Osteoblast (primary cell): Measurements from ENCODE around the gene DYNC2H1. TPM values are rescaled to one million over a fixed set of nuclear protein-coding genes. Genes with fewer than 3 reads are reported as not detected.

ENCODE experiments used
- DNase-seq: peaks from one replicate; pipeline ENCODE4 v3.0.0; 2011; ENCODE audit warnings: low spot score, mixed read lengths; ENCODE audit not compliant: insufficient read length; ENCODE audit errors: missing footprints
- H2AFZ ChIP-seq: 2 replicates; pipeline ENCODE4 v1.6.0; 2011; ENCODE audit warnings: mild to moderate bottlenecking, low read length
- H3K27ac ChIP-seq: 2 replicates; pipeline ENCODE4 v1.5.1; 2011; ENCODE audit warnings: mild to moderate bottlenecking, low read depth, low read length, moderate library complexity
- H3K27me3 ChIP-seq: 2 replicates; pipeline ENCODE4 v1.6.0; 2012; ENCODE audit warnings: mild to moderate bottlenecking, control low read depth, inconsistent platforms, low read length, moderate library complexity; ENCODE audit not compliant: insufficient read depth
- H3K36me3 ChIP-seq: 2 replicates; pipeline ENCODE4 v1.5.1; 2011; ENCODE audit warnings: mild to moderate bottlenecking, low read length, control low read depth, moderate library complexity; ENCODE audit not compliant: insufficient read depth
- H3K4me1 ChIP-seq: 2 replicates; pipeline ENCODE4 v1.5.1; 2011; ENCODE audit warnings: mild to moderate bottlenecking, low read length, control low read depth, moderate library complexity; ENCODE audit not compliant: insufficient read depth
- H3K4me2 ChIP-seq: 2 replicates; pipeline ENCODE4 v1.6.0; 2011; ENCODE audit warnings: mild to moderate bottlenecking, low read length; ENCODE audit not compliant: insufficient read depth
- H3K4me3 ChIP-seq: fragments of 200-600 bp; sonication (generic); 3 replicates; pipeline ENCODE4 v1.5.1; 2012; ENCODE audit warnings: mild to moderate bottlenecking, low read length, inconsistent platforms; ENCODE audit not compliant: insufficient read depth
- H3K79me2 ChIP-seq: 2 replicates; pipeline ENCODE4 v1.6.0; 2012; ENCODE audit warnings: mild to moderate bottlenecking, low read length, control low read depth, inconsistent platforms; ENCODE audit not compliant: insufficient read depth
- H3K9me3 ChIP-seq: 2 replicates; pipeline ENCODE4 v1.5.1; 2011; ENCODE audit warnings: low read depth, low read length, control low read depth
- H4K20me1 ChIP-seq: 2 replicates; pipeline ENCODE4 v1.6.0; 2012; ENCODE audit warnings: mild to moderate bottlenecking, low read length, control low read depth; ENCODE audit not compliant: insufficient read depth
- small RNA-seq: library from RNA; depleted of rRNA; stranded (forward); fragments of <200 nt; gene quantifications from one replicate; pipeline ENCODE3, GENCODE V24; 2012
- total RNA-seq: library from RNA; depleted of rRNA; stranded (reverse); fragments of >200 nt; gene quantifications from 2 replicates; pipeline ENCODE4 v1.2.3, GENCODE V29; 2012
- TF ChIP-seq, protein P1 (sequence below): IDR thresholded peaks from 2 replicates; pipeline ENCODE4 v1.5.1; 2011; ENCODE audit warnings: mild to moderate bottlenecking, low read depth, low read length, moderate library complexity; ENCODE audit errors: extremely low read depth

Gene DYNC2H1
- total RNA-seq, 1 donor = 82.2 TPM

DNA sequence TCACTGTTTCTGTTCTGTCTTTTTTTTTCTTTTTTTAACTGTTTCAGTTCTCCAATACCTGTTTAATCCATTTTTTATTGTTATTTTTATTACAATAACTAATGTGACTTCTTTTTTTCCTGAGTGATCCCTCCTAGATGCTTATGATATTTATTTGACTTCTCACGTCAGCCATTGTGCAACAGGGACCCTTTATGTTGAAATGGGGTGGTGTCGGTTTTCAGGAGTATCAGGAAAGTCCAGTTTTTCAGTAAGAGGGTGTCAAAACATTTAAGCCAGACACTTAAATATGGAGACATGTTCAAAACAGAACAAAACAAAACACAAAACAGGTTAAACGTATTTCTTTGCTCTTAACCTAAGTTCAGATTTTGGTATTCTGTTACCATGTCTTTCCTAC lies 418.8 kb downstream of the DYNC2H1 start:
- Histone ChIP-seq H4K20me1 (no peaks in the 10 kb centered on the region), H3K79me2 (no peaks in the 10 kb centered on the region), H2AFZ (no peak overlapping the region), H3K36me3 (no peaks in the 10 kb centered on the region), H3K4me2 (no peak overlapping the region), H3K4me1 (peaks cover 57% of the 10 kb centered on the region), H3K27ac (no peak overlapping the region), H3K27me3 (no peaks in the 10 kb centered on the region), H3K9me3 (no peaks in the 10 kb centered on the region), H3K4me3 (no peak overlapping the region)
- TF ChIP-seq, protein P1, sequence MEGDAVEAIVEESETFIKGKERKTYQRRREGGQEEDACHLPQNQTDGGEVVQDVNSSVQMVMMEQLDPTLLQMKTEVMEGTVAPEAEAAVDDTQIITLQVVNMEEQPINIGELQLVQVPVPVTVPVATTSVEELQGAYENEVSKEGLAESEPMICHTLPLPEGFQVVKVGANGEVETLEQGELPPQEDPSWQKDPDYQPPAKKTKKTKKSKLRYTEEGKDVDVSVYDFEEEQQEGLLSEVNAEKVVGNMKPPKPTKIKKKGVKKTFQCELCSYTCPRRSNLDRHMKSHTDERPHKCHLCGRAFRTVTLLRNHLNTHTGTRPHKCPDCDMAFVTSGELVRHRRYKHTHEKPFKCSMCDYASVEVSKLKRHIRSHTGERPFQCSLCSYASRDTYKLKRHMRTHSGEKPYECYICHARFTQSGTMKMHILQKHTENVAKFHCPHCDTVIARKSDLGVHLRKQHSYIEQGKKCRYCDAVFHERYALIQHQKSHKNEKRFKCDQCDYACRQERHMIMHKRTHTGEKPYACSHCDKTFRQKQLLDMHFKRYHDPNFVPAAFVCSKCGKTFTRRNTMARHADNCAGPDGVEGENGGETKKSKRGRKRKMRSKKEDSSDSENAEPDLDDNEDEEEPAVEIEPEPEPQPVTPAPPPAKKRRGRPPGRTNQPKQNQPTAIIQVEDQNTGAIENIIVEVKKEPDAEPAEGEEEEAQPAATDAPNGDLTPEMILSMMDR = no peak
- DNase-seq = no peak

GRCh38 chr11:103528596-103528995 lies 419.4 kb downstream of the DYNC2H1 start:
- H3K36me3 ChIP-seq = no peaks in the 10 kb centered on the region
- H3K79me2 ChIP-seq = no peaks in the 10 kb centered on the region
- H3K9me3 ChIP-seq = no peaks in the 10 kb centered on the region
- H2AFZ ChIP-seq = peak overlapping the region; percentile 10
- no peaks in the 10 kb centered on the region for H4K20me1 ChIP-seq
- H3K4me1 ChIP-seq = peaks cover 62% of the 10 kb centered on the region
- TF ChIP-seq, protein P1 = no peak
- H3K27ac ChIP-seq = peak overlapping the region; percentile 62
- H3K4me3 ChIP-seq = no peak overlapping the region
- H3K4me2 ChIP-seq = peak overlapping the region; percentile 14
- DNase-seq = no peak
- H3K27me3 ChIP-seq = no peaks in the 10 kb centered on the region

GRCh38 chr11:103529181-103529684 lies 420.0 kb downstream of the DYNC2H1 start:
- no peaks in the 10 kb centered on the region for H3K79me2 ChIP-seq
- H3K36me3 ChIP-seq = no peaks in the 10 kb centered on the region
- TF ChIP-seq, protein P1 = no peak
- H4K20me1 ChIP-seq = no peaks in the 10 kb centered on the region
- DNase-seq = peak; percentile 34
- no peak overlapping the region for H3K4me3 ChIP-seq
- no peaks in the 10 kb centered on the region for H3K27me3 ChIP-seq
- no peaks in the 10 kb centered on the region for H3K9me3 ChIP-seq
- H2AFZ ChIP-seq = no peak overlapping the region
- H3K4me1 ChIP-seq = peaks cover 62% of the 10 kb centered on the region
- H3K4me2 ChIP-seq = peak overlapping the region; percentile 14
- peak overlapping the region; percentile 62 for H3K27ac ChIP-seq

Small RNA genes within 50 kb of the gene (small RNA-seq; reads per million reads assigned to genes)
- gene AP003461.1 = not detected

Other genes with a start within 250 kb of the DYNC2H1 start
- under 0.01 and 0.36 TPM in 2 replicates for gene MMP12, start 234.4 kb upstream of the DYNC2H1 start, total RNA-seq
- gene MMP13, start 153.7 kb upstream of the DYNC2H1 start, total RNA-seq = 1.8 and 2.5 TPM in 2 replicates
- gene DCUN1D5, start 17.3 kb upstream of the DYNC2H1 start, total RNA-seq = 45.7 and 60.1 TPM in 2 replicates